HT-29 (cell line): ENCODE results near the gene MATCAP1. TPM values are rescaled to one million over a fixed set of nuclear protein-coding genes. Genes with fewer than 3 reads are reported as not detected.

Experiments used
- DNase-seq: peaks from one replicate; pipeline ENCODE4 v3.0.0-alpha.2; 2015; ENCODE audit warnings: low spot score
- small RNA-seq: library from RNA; depleted of rRNA; stranded (forward); fragments of <200 nt; gene quantifications from one replicate; pipeline ENCODE3, GENCODE V24; 2014
- total RNA-seq: library from RNA; depleted of rRNA; stranded (reverse); fragments of >200 nt; shearing (Covaris generic); gene quantifications from 2 replicates; pipeline ENCODE4 v1.2.3, GENCODE V29; 2014; rRNA removed

MATCAP1 gene
- total RNA-seq, 1 experiment from 2014 or later, result 41.4 TPM

DNA sequence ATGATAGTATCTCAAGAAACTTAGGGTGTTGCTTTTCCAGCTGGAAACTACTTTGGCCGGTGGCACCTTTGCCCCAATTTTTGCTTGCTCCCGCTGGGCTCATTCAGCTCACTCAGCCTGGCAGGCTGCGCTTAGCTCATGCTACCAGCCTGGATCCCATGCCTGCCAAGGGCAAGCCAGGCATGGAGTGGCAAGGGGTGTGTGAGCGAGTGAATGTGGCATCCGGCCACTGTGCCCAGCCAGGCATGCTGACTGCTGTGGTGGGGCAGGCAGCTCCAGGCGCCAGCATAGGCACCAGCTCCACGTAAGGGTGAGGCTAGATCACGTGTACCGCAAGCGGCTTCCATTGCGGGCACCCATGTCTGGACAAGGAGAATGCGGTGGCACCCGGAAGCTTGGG, 42.4 kb downstream of the MATCAP1 start:
- DNase-seq, result no peak

DNA sequence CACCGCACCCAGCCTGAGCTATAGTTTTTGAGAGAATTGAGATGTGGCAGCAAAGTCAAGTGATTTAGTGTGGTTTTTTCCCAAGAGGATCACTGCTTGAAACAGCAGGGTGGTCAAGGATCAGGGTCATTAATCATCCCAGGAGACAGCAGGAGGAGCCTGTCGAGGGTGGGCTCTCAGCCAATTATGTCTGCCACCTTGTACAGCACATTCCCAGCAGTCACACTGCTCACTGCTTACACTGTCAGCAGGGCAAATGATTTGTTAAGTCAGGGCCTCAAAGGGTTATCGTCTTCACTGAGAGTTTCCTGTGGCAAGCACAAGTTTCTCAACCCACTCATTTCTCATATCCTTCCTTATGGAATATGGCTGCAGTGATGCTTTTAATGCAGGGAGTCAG, 46.2 kb downstream of the MATCAP1 start:
- DNase-seq, result no peak

DNA sequence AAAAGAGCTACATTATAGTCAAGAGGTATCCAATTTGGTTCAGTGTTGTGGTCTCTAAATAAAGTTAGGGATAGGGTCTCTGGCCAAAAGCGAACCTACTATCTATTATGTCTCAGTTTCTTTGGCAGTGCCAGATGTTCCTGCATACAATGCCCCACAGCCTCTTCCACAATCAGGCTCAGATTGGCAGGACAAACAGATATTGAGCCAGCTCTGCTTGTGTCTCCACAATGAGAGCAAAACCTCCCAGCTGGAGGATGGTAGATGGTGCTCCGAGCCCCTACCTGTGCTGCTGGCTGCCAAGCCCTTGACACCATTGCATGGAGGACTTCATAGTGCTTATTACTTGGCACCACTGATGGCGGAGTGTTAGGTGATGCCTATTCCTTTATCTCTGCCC, 54.3 kb downstream of the MATCAP1 start:
- DNase-seq, result no peak

DNA sequence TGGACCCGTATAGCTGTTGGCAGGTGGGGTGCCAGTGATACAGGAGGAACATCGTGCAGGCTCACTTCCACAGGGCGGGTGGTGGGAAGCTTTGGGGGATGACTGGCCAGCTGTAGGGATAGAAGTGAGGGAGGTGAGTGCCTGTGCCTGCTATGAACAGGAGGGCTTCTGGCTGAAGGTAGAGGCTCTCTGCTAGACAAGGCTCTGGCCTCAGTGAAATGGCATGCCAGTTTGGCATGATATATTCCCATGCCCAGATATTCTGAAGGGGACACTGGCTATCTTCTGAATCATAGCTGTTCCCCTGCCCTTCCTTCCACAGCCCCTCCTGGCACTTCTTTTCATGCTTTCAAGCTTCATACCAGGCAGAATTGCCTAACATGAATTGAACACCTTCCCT, 54.9 kb downstream of the MATCAP1 start:
- DNase-seq, result no peak

DNA sequence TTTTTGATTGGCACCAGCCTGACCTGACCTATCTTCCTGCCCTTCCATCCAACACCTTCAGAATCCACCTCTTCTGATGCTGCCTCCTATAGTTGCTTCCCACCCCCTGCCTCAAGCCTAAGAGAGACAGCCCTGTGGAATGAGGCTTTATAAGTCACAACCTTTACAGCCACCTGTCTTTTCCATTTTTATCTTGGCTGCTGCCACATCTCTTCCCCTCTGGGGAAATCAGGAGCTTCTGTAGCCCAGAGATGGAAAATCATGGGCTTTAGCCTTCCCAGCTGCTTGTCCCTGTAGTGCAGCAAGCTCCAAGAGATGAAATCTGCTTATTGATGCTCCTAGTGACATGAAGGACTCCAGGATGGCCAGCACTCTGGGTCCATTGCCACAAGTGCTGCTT, 55.3 kb downstream of the MATCAP1 start:
- no peak for DNase-seq

Small RNAs within 50 kb of the gene (small RNA-seq; reads per million reads assigned to genes)
- not detected for gene MIR328

Other genes with a start within 250 kb of the MATCAP1 start
- gene CIAO2B, start 249.6 kb downstream of the MATCAP1 start, total RNA-seq, result 242 and 281 TPM in 2 replicates
- 47.6 and 54.3 TPM in 2 replicates for gene CES2, start 248.4 kb downstream of the MATCAP1 start, total RNA-seq
- 1.3 and 3.4 TPM in 2 replicates for gene CES3, start 222.7 kb downstream of the MATCAP1 start, total RNA-seq
- 3.0 and 5.5 TPM in 2 replicates for gene CES4A, start 195.4 kb downstream of the MATCAP1 start, total RNA-seq
- gene CBFB, start 154.8 kb downstream of the MATCAP1 start, total RNA-seq, result 98.9 and 115 TPM in 2 replicates
- gene PHAF1, start 74.0 kb downstream of the MATCAP1 start, total RNA-seq, result 13.6 and 15.4 TPM in 2 replicates
- 10.7 and 13.5 TPM in 2 replicates for gene B3GNT9, start 33.0 kb downstream of the MATCAP1 start, total RNA-seq
- 33.6 and 35.4 TPM in 2 replicates for gene TRADD, start 24.1 kb downstream of the MATCAP1 start, total RNA-seq
- 27.7 and 34.6 TPM in 2 replicates for gene FBXL8, start 24.0 kb downstream of the MATCAP1 start, total RNA-seq
- 42.1 and 44.2 TPM in 2 replicates for gene HSF4, start 19.2 kb downstream of the MATCAP1 start, total RNA-seq
- 95.1 and 97.0 TPM in 2 replicates for gene NOL3, start 13.4 kb downstream of the MATCAP1 start, total RNA-seq
- gene EXOC3L1, start 6.2 kb upstream of the MATCAP1 start, total RNA-seq, result 0.29 and 0.74 TPM in 2 replicates
- 156 and 171 TPM in 2 replicates for gene E2F4, start 8.2 kb upstream of the MATCAP1 start, total RNA-seq
- 55.2 and 57.4 TPM in 2 replicates for gene ELMO3, start 15.2 kb upstream of the MATCAP1 start, total RNA-seq
- 61.2 and 67.8 TPM in 2 replicates for gene TMEM208, start 43.2 kb upstream of the MATCAP1 start, total RNA-seq
- gene FHOD1, start 63.5 kb upstream of the MATCAP1 start, total RNA-seq, result 49.5 and 57.7 TPM in 2 replicates
- 2.2 and 2.7 TPM in 2 replicates for gene SLC9A5, start 65.0 kb upstream of the MATCAP1 start, total RNA-seq
- 69.5 and 71.3 TPM in 2 replicates for gene PLEKHG4, start 95.6 kb upstream of the MATCAP1 start, total RNA-seq
- gene KCTD19, start 142.8 kb upstream of the MATCAP1 start, total RNA-seq, result not detected in 2 replicates
- 0.46 TPM in 1 of 2 replicates, not detected in the other for gene LRRC36, start 142.9 kb upstream of the MATCAP1 start, total RNA-seq
- gene TPPP3, start 209.5 kb upstream of the MATCAP1 start, total RNA-seq, result 70.5 and 70.9 TPM in 2 replicates
- 21.5 and 24.4 TPM in 2 replicates for gene ZDHHC1, start 232.5 kb upstream of the MATCAP1 start, total RNA-seq
- 18.3 and 23.2 TPM in 2 replicates for gene HSD11B2, start 247.2 kb upstream of the MATCAP1 start, total RNA-seq